Calu3 (cell line): ENCODE data around the gene TMA7. TPM values are rescaled to one million over a fixed set of nuclear protein-coding genes. Genes with fewer than 3 reads are reported as not detected.

Experiments
- BruUV-seq: library from RNA; stranded (reverse); fragments of 400-500 nt; replicated peaks from 2 replicates; lab custom pipeline; 2021; lab: Mats Ljungman, UMichigan
- CTCF ChIA-PET: fragments of 300-600 bp; sonication (Branson Sonifier 250); formaldehyde crosslinking; loops from one replicate; lab custom pipeline; 2022; ENCODE audit warnings: antibody characterized with exemption; lab: Charles Lee
- DNase-seq: peaks from one replicate; pipeline ENCODE4 v3.0.0; 2022
- H3K27ac Mint-ChIP-seq: one replicate; pipeline ENCODE4 v1.8.0; 2022; ENCODE audit warnings: mixed read lengths; ENCODE audit not compliant: unreplicated experiment
- H3K27me3 Mint-ChIP-seq: one replicate; pipeline ENCODE4 v1.8.0; 2022; ENCODE audit warnings: mixed read lengths; ENCODE audit not compliant: unreplicated experiment
- H3K36me3 Mint-ChIP-seq: one replicate; pipeline ENCODE4 v1.8.0; 2022; ENCODE audit warnings: mild to moderate bottlenecking, moderate library complexity, mixed read lengths; ENCODE audit not compliant: insufficient read depth, unreplicated experiment
- H3K4me1 Mint-ChIP-seq: one replicate; pipeline ENCODE4 v1.8.0; 2022; ENCODE audit warnings: mild to moderate bottlenecking, low read depth, mixed read lengths; ENCODE audit not compliant: unreplicated experiment
- H3K4me3 Mint-ChIP-seq: one replicate; pipeline ENCODE4 v1.8.0; 2022; ENCODE audit warnings: mild to moderate bottlenecking, low read depth, moderate library complexity, mixed read lengths; ENCODE audit not compliant: unreplicated experiment
- H3K9me3 Mint-ChIP-seq: one replicate; pipeline ENCODE4 v1.8.0; 2022; ENCODE audit warnings: low read depth, mixed read lengths; ENCODE audit not compliant: unreplicated experiment
- CTCF ChIP-seq: fragments of 200-600 bp; IDR thresholded peaks from one replicate; pipeline ENCODE4 v1.8.0; 2022; ENCODE audit warnings: antibody characterized with exemption; ENCODE audit not compliant: unreplicated experiment
- intact Hi-C: fragments of 100-400 bp; cut with micrococcal nuclease; formaldehyde crosslinking; loops from one replicate; pipeline ENCODE4 v1.10.0; 2022; ENCODE audit not compliant: unreplicated experiment
- total RNA-seq: library from RNA; stranded (reverse); gene quantifications from 2 replicates; pipeline ENCODE4 v1.2.3, GENCODE V29; 2022

The TMA7 gene
- total RNA-seq, 1 experiment from 2014 or later, result 171 TPM

- CTCF ChIA-PET, result no interaction called here
- Mint-ChIP-seq H3K4me3 (no peak overlapping the region), H3K27ac (no peak overlapping the region), H3K4me1 (peaks cover 40% of the 10 kb centered on the region), H3K27me3 (no peaks in the 10 kb centered on the region), H3K36me3 (peaks cover 58% of the 10 kb centered on the region), H3K9me3 (no peaks in the 10 kb centered on the region)
- intact Hi-C loops, result no loop called here
- no peak for TF ChIP-seq CTCF
- DNase-seq, result no peak
- no TSS peak for BruUV-seq
These were observed 17.8 kb upstream of the TMA7 start for GRCh38 chr3:48422272-48422671.

- CTCF ChIA-PET, result no interaction called here
- intact Hi-C loops, result no loop called here
- H3K27me3 Mint-ChIP-seq, result no peaks in the 10 kb centered on the region
- no peaks in the 10 kb centered on the region for H3K9me3 Mint-ChIP-seq
- H3K36me3 Mint-ChIP-seq, result peaks cover 62% of the 10 kb centered on the region
- DNase-seq, result no peak
- H3K4me1 Mint-ChIP-seq, result peaks cover 44% of the 10 kb centered on the region
- H3K27ac Mint-ChIP-seq, result no peak overlapping the region
- no peak for TF ChIP-seq CTCF
- no peak overlapping the region for H3K4me3 Mint-ChIP-seq
- no TSS peak for BruUV-seq
These were observed 17.4 kb upstream of the TMA7 start for GRCh38 chr3:48422681-48423080.

GRCh38 chr3:48423241-48423882 is 16.7 kb upstream of the TMA7 start:
- no TSS peak for BruUV-seq
- Mint-ChIP-seq H3K36me3 (peaks cover 63% of the 10 kb centered on the region), H3K27me3 (no peaks in the 10 kb centered on the region), H3K4me1 (peaks cover 51% of the 10 kb centered on the region), H3K4me3 (no peak overlapping the region), H3K27ac (no peak overlapping the region), H3K9me3 (no peaks in the 10 kb centered on the region)
- no peak for DNase-seq
- TF ChIP-seq CTCF, result no peak
- intact Hi-C loops, result no loop called here
- CTCF ChIA-PET, result no interaction called here

GRCh38 chr3:48423883-48424695 is 16.0 kb upstream of the TMA7 start:
- Mint-ChIP-seq H3K27ac (peak overlapping the region; percentile 27), H3K4me3 (no peak overlapping the region), H3K9me3 (no peaks in the 10 kb centered on the region), H3K4me1 (peaks cover 52% of the 10 kb centered on the region), H3K36me3 (peaks cover 60% of the 10 kb centered on the region), H3K27me3 (no peaks in the 10 kb centered on the region)
- DNase-seq, result no peak
- intact Hi-C loops, result no loop called here
- CTCF ChIA-PET, result no interaction called here
- BruUV-seq, result no TSS peak
- no peak for TF ChIP-seq CTCF
